Stomach (tissue), 9 donors: ENCODE measurements around the gene SHOC2. TPM values are rescaled to one million over a fixed set of nuclear protein-coding genes. Genes with fewer than 3 reads are reported as not detected.

Experiments used
- DNase-seq, 2 donors: peaks; one replicate each; pipeline versions ENCODE4 v3.0.0 to v3.0.0-alpha.2; 2013 to 2019
- H3K27ac ChIP-seq, 5 donors: fragments of 200-600 bp in 4 of 5; sonication (generic) in 4 of 5; one replicate each; pipeline ENCODE4 v1.5.1; 2013 to 2019; ENCODE audit warnings: mild to moderate bottlenecking in 1 of 5, moderate library complexity in 1 of 5
- H3K27me3 ChIP-seq, 3 donors: fragments of 200-600 bp; sonication (generic); one replicate each; pipeline ENCODE4 v1.5.1; 2017 to 2019; ENCODE audit warnings: mixed run types in 1 of 3
- H3K36me3 ChIP-seq, 4 donors: fragments of 200-600 bp; sonication (generic); 1 replicate in 3 of 4; 2 replicates in 1 of 4; pipeline ENCODE4 v1.5.1; 2016 to 2019
- H3K4me1 ChIP-seq, 4 donors: fragments of 200-600 bp; sonication (generic); one replicate each; pipeline ENCODE4 v1.5.1; 2016 to 2019
- H3K4me3 ChIP-seq, 4 donors: fragments of 200-600 bp; sonication (generic) in 3 of 4; one replicate each; pipeline ENCODE4 v1.5.1; 2016 to 2019; ENCODE audit warnings: mild to moderate bottlenecking in 1 of 4
- H3K9me3 ChIP-seq, 4 donors: fragments of 200-600 bp; sonication (generic); one replicate each; pipeline ENCODE4 v1.5.1; 2016 to 2019
- CTCF ChIP-seq, 7 experiments: fragments of 450-650 bp in 4 of 7; fragments of 200-600 bp in 3 of 7; sonication (generic) in 3 of 7; IDR thresholded peaks; one replicate each; pipeline ENCODE4 v1.5.1; 2016 to 2019; ENCODE audit warnings: antibody characterized with exemption in 7 of 7, control low read depth in 2 of 7, mild to moderate bottlenecking in 1 of 7
- EP300 ChIP-seq: sonication (generic); formaldehyde crosslinking; IDR thresholded peaks from one replicate; pipeline ENCODE4 v1.6.1; 2017; ENCODE audit warnings: antibody characterized with exemption
- POLR2A ChIP-seq, 4 donors: fragments of 450-650 bp; IDR thresholded peaks; one replicate each; pipeline ENCODE4 v1.6.1; 2016; ENCODE audit warnings: antibody characterized with exemption in 4 of 4, control low read depth in 2 of 4, mild to moderate bottlenecking in 1 of 4, moderate library complexity in 1 of 4
- POLR2AphosphoS5 ChIP-seq, 3 donors: sonication (generic); formaldehyde crosslinking; IDR thresholded peaks; one replicate each; pipeline ENCODE4 v1.6.1; 2016; ENCODE audit warnings: antibody characterized with exemption in 3 of 3
- WGBS, 5 donors: extraction: QIAGEN DNeasy Blood & Tissue Kit in 3 of 5; methylation state at CpG; one replicate each; pipeline versions ENCODE4 v1.1.5 to v1.1.7; 2013 to 2018; 5-methylcytosine and 5-hydroxymethylcytosine counted together
- intact Hi-C: fragments of 100-400 bp; cut with DNase I; formaldehyde crosslinking; loops from one replicate; pipeline ENCODE4 v1.15.1; 2023; ENCODE audit warnings: low total_unique reads
- polyA plus RNA-seq, 3 donors: library from polyadenylated mRNA; stranded (reverse); fragments of 200-250 nt; gene quantifications; one replicate each; pipeline ENCODE4 v1.2.3, GENCODE V29; 2013
- total RNA-seq, 5 donors: library from RNA; depleted of rRNA; stranded (reverse); fragments of >200 nt; gene quantifications; one replicate each; pipeline versions ENCODE4 v1.1.0 to v1.2.3, GENCODE V29; 2014 to 2016
- donor health status: healthy with polysubstance abuse.
- donor health status: Bipolar disorder and iron deficiency.
- donor health status: healthy.

Gene SHOC2
- total and polyA plus RNA-seq, 8 donors = 13.2 to 550 (median 37.6) TPM

- intact Hi-C loops = no loop called here
- Histone ChIP-seq H3K27ac (no peak overlapping the region), H3K36me3 (peaks cover 3 to 28% (median 22%) of the 10 kb centered on the region in 4 donors), H3K9me3 (no peaks in the 10 kb centered on the region), H3K27me3 (no peaks in the 10 kb centered on the region), H3K4me3 (no peak overlapping the region), H3K4me1 (no peaks in the 10 kb centered on the region)
- TF ChIP-seq EP300 = no peak
- no peak for TF ChIP-seq POLR2AphosphoS5 (IDR thresholded peaks at IDR 0.05)
- no peak for TF ChIP-seq CTCF (IDR thresholded peaks at IDR 0.05)
- no peak for TF ChIP-seq POLR2A (IDR thresholded peaks at IDR 0.05)
- 44 to 96% (median 64%) methylated on average over 2 of the region's 2 CpGs for WGBS, 5 donors
- no peak for DNase-seq
Observed at GRCh38 chr10:111017098-111017497, 97.7 kb downstream of the SHOC2 start.

GRCh38 chr10:111018021-111018420, 98.6 kb downstream of the SHOC2 start:
- no peak for DNase-seq
- H3K36me3 ChIP-seq = peaks cover 3 to 28% (median 20%) of the 10 kb centered on the region in 4 donors
- intact Hi-C loops = no loop called here
- H3K27me3 ChIP-seq = no peaks in the 10 kb centered on the region
- TF ChIP-seq CTCF (IDR thresholded peaks at IDR 0.05) = no peak
- TF ChIP-seq POLR2AphosphoS5 (IDR thresholded peaks at IDR 0.05) = no peak
- TF ChIP-seq POLR2A (IDR thresholded peaks at IDR 0.05) = no peak
- no peak for TF ChIP-seq EP300
- no peak overlapping the region for H3K4me3 ChIP-seq
- H3K4me1 ChIP-seq = no peaks in the 10 kb centered on the region
- H3K9me3 ChIP-seq = no peaks in the 10 kb centered on the region
- no peak overlapping the region for H3K27ac ChIP-seq

- no peak overlapping the region for H3K4me3 ChIP-seq
- no peaks in the 10 kb centered on the region for H3K27me3 ChIP-seq
- intact Hi-C loops = no loop called here
- H3K9me3 ChIP-seq = no peaks in the 10 kb centered on the region
- peaks cover 0 to 23% (median 12%) of the 10 kb centered on the region in 4 donors for H3K36me3 ChIP-seq
- H3K27ac ChIP-seq = no peak overlapping the region
- no peaks in the 10 kb centered on the region for H3K4me1 ChIP-seq
- peak in 1 of 2 donors; percentile 2 for DNase-seq
- TF ChIP-seq EP300 (no peak), CTCF (IDR thresholded peaks at IDR 0.05) (no peak), POLR2A (IDR thresholded peaks at IDR 0.05) (no peak), POLR2AphosphoS5 (IDR thresholded peaks at IDR 0.05) (no peak)
Observed at GRCh38 chr10:111023060-111023459, 103.7 kb downstream of the SHOC2 start.

GRCh38 chr10:111030042-111030750, 110.8 kb downstream of the SHOC2 start:
- H3K27me3 ChIP-seq = no peaks in the 10 kb centered on the region
- no peak overlapping the region for H3K27ac ChIP-seq
- peaks cover 0 to 32% (median 0%) of the 10 kb centered on the region in 4 donors for H3K36me3 ChIP-seq
- 94 to 99% (median 98%) methylated on average over 9 of the region's 9 CpGs for WGBS, 5 donors
- peaks cover 4 to 28% (median 19%) of the 10 kb centered on the region in 4 donors for H3K9me3 ChIP-seq
- TF ChIP-seq CTCF (IDR thresholded peaks at IDR 0.05) = no peak
- TF ChIP-seq POLR2AphosphoS5 (IDR thresholded peaks at IDR 0.05) = no peak
- TF ChIP-seq POLR2A (IDR thresholded peaks at IDR 0.05) = no peak
- TF ChIP-seq EP300 = no peak
- DNase-seq = peak in 1 of 2 donors; percentile 0
- no peaks in the 10 kb centered on the region for H3K4me1 ChIP-seq
- H3K4me3 ChIP-seq = no peak overlapping the region
- intact Hi-C loops = no loop called here
